Loucy (cell line): ENCODE measurements around the gene EEIG2.

Experiments
- CTCF ChIP-seq: fragments of 200-600 bp; sonication (generic); conservative IDR thresholded peaks from 2 replicates; pipeline ENCODE4 v1.5.1; 2014; ENCODE audit warnings: mild to moderate bottlenecking, antibody characterized with exemption, low read length
- EZH2phosphoT487 ChIP-seq: fragments of 200-600 bp; IDR thresholded peaks from 2 replicates; pipeline ENCODE4 v1.6.1; 2018; ENCODE audit warnings: antibody characterized with exemption, mild to moderate bottlenecking, moderate library complexity, borderline replicate concordance

GRCh38 chr1:108600504-108600903, 40.6 kb downstream of the EEIG2 start:
- no peak for TF ChIP-seq CTCF
- no peak for TF ChIP-seq EZH2phosphoT487
